H1 (cell line): ENCODE data around the gene RHOG. TPM values are rescaled to one million over a fixed set of nuclear protein-coding genes. Genes with fewer than 3 reads are reported as not detected.

Source experiments
- CBX5 ChIP-seq: fragments of 300-800, 300-1000 bp; sonication (generic); IDR thresholded peaks from 2 replicates; pipeline ENCODE4 v1.7.1; 2016; ENCODE audit warnings: antibody characterized with exemption, low read length, low read depth
- EP300 ChIP-seq, 2 experiments: IDR thresholded peaks; 1 replicate in 1 of 2; 2 replicates in 1 of 2; pipeline ENCODE4 v1.6.1; 2011 to 2012; ENCODE audit warnings: low read depth in 2 of 2, low read length in 2 of 2, mild to moderate bottlenecking in 2 of 2, borderline replicate concordance in 1 of 2, inconsistent platforms in 1 of 2, moderate library complexity in 1 of 2
- RFX5 ChIP-seq: IDR thresholded peaks from 2 replicates; pipeline ENCODE4 v1.6.1; 2011; ENCODE audit warnings: low read depth, low read length, improper control_type of control experiment, borderline replicate concordance
- SIN3A ChIP-seq, 2 experiments: IDR thresholded peaks in 1 of 2; conservative IDR thresholded peaks in 1 of 2; 2 replicates each; pipeline ENCODE4 v1.6.1; 2011 to 2012; ENCODE audit warnings: low read length in 2 of 2, improper control_type of control experiment in 1 of 2, low read depth in 1 of 2, mild to moderate bottlenecking in 1 of 2
- SP1 ChIP-seq: IDR thresholded peaks from 2 replicates; pipeline ENCODE4 v1.6.1; 2011; ENCODE audit warnings: low read depth, low read length
- SRF ChIP-seq: IDR thresholded peaks from 2 replicates; pipeline ENCODE4 v1.6.1; 2011; ENCODE audit warnings: mild to moderate bottlenecking, low read depth, low read length, moderate library complexity
- polyA plus RNA-seq, 7 experiments: library from polyadenylated mRNA; depleted of rRNA in 3 of 7; stranded (reverse) in 5 of 7; unstranded in 2 of 7; fragments of >200 nt in 5 of 7; fragments of 200-250 nt in 2 of 7; gene quantifications; 1 replicate in 5 of 7; 2 replicates in 1 of 7; 4 replicates in 1 of 7; pipeline versions ENCODE4 v1.2.1 to v1.2.3, GENCODE V29; 2011 to 2013; ENCODE audit warnings: missing spikeins in 2 of 7, mixed read lengths in 2 of 7
- total RNA-seq: library from RNA; stranded (reverse); fragmentation: NEBNext Ultra II Directional; extraction: Animal tissue kit (Norgen Biotek cat#: 25700); gene quantifications from 2 replicates; pipeline ENCODE4 v1.2.1, GENCODE V29; 2021

Gene RHOG
- total and polyA plus RNA-seq, 2 of the 8 experiments (the other 6 are each of a cell fraction or from before 2014, with no cell fraction given), result 28.3 to 69.6 TPM

DNA sequence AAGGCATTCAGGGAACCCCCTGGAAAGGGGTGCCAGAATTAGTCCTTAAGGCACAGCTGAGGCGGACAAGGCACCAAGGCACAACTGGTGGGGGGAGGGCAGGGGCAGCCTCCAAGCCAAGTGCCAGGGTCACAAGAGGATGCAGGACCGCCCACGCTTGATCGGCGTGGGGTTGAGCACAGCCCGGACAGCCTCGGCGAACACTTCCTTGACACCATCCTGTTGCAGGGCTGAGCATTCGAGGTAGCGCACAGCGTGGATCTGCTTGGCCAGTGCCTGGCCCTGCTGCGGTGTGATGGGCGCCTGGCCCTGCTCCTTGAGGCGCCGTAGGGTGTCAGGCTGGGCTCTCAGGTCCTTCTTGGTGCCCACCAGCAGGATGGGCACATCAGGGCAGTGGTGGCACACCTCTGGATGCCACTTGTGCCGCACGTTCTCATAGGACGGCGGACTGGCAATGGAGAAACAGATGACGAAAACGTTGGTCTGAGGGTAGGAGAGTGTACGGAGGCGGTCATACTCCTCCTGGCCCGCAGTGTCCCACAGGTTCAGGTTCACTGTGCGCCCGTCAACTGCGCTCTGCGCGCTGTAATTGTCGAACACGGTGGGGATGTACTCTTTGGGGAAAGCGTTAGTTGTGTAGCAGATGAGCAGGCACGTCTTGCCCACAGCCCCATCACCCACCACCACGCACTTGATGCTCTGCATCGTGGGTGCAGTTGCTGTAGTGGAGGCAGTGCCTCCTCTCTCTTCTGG lies 13.1 kb downstream of the RHOG start (continued):
- no peak for TF ChIP-seq SIN3A (conservative IDR thresholded peaks at IDR 0.05 in 1 of 2, IDR thresholded peaks at IDR 0.05 in 1 of 2; ENCODE audit: low read depth in 1 of 2, low read length in 2 of 2)
- no peak for TF ChIP-seq SRF
- TF ChIP-seq EP300 (IDR thresholded peaks at IDR 0.05; ENCODE audit: borderline replicate concordance in 1 of 2, low read depth in 2 of 2, low read length in 2 of 2), result no peak
- TF ChIP-seq CBX5, result no peak
- no peak for TF ChIP-seq SP1
- TF ChIP-seq RFX5, result no peak
